Tibial artery (tissue), 4 donors: ENCODE data around the gene EDN3.

Experiments
- DNase-seq, 2 donors: peaks; one replicate each; pipeline ENCODE4 v3.0.0-alpha.2; 2019
- H3K27ac ChIP-seq, 2 donors: fragments of 200-600 bp; sonication (generic) in 1 of 2; 1 replicate in 1 of 2; 2 replicates in 1 of 2; pipeline ENCODE4 v1.5.1; 2018 to 2019; ENCODE audit warnings: mild to moderate bottlenecking in 1 of 2
- H3K27me3 ChIP-seq, 2 donors: fragments of 200-600 bp; sonication (generic) in 1 of 2; one replicate each; pipeline versions ENCODE4 v1.5.1 to v1.6.0; 2016 to 2019
- H3K36me3 ChIP-seq, 3 donors: fragments of 200-600 bp; sonication (generic) in 2 of 3; one replicate each; pipeline ENCODE4 v1.5.1; 2016 to 2019; ENCODE audit warnings: mild to moderate bottlenecking in 2 of 3
- H3K4me1 ChIP-seq, 4 donors: fragments of 200-600 bp; sonication (generic) in 2 of 4; 1 replicate in 3 of 4; 2 replicates in 1 of 4; pipeline ENCODE4 v1.5.1; 2016 to 2019
- H3K4me3 ChIP-seq, 2 donors: fragments of 200-600 bp; sonication (generic) in 1 of 2; 1 replicate in 1 of 2; 2 replicates in 1 of 2; pipeline ENCODE4 v1.5.1; 2018 to 2019; ENCODE audit warnings: mild to moderate bottlenecking in 2 of 2
- H3K9me3 ChIP-seq, 3 donors: fragments of 200-600 bp; sonication (generic) in 1 of 3; one replicate each; pipeline ENCODE4 v1.5.1; 2016 to 2019
- CTCF ChIP-seq, 2 experiments: fragments of 200-600 bp in 1 of 2; fragments of 450-650 bp in 1 of 2; IDR thresholded peaks; one replicate each; pipeline ENCODE4 v1.5.1; 2017 to 2019; ENCODE audit warnings: antibody characterized with exemption in 2 of 2, mild to moderate bottlenecking in 1 of 2, moderate library complexity in 1 of 2
- intact Hi-C: fragments of 100-400 bp; cut with DNase I; formaldehyde crosslinking; loops from one replicate; pipeline ENCODE4 v1.15.0; 2023; ENCODE audit warnings: low total_unique reads

Gene EDN3

GRCh38 chr20:59273739-59274357 is 26.6 kb upstream of the EDN3 start:
- TF ChIP-seq CTCF (IDR thresholded peaks at IDR 0.05), result no peak
- H3K4me1 ChIP-seq, result no peaks in the 10 kb centered on the region
- H3K9me3 ChIP-seq, result no peaks in the 10 kb centered on the region
- H3K27me3 ChIP-seq, result peaks cover 0 to 25% of the 10 kb centered on the region in 2 donors
- no peak overlapping the region for H3K27ac ChIP-seq
- H3K4me3 ChIP-seq, result no peak overlapping the region
- no peaks in the 10 kb centered on the region for H3K36me3 ChIP-seq
- intact Hi-C loops, result no loop called here
- no peak for DNase-seq

- no peak for TF ChIP-seq CTCF (IDR thresholded peaks at IDR 0.05)
- intact Hi-C loops, result no loop called here
Observed at GRCh38 chr20:59276938-59277337, 23.5 kb upstream of the EDN3 start.

GRCh38 chr20:59284470-59284869 is 15.9 kb upstream of the EDN3 start:
- intact Hi-C loops, result no loop called here
- no peaks in the 10 kb centered on the region for H3K4me1 ChIP-seq
- DNase-seq, result no peak
- peaks cover 0 to 8% of the 10 kb centered on the region in 2 donors for H3K27me3 ChIP-seq
- no peaks in the 10 kb centered on the region for H3K36me3 ChIP-seq
- H3K9me3 ChIP-seq, result no peaks in the 10 kb centered on the region
- no peak overlapping the region for H3K4me3 ChIP-seq
- no peak for TF ChIP-seq CTCF (IDR thresholded peaks at IDR 0.05)
- H3K27ac ChIP-seq, result no peak overlapping the region

More at GRCh38 chr20:59276938-59277337, 23.5 kb upstream of the EDN3 start:
- H3K36me3 ChIP-seq, result no peaks in the 10 kb centered on the region
- DNase-seq, result no peak
- no peak overlapping the region for H3K27ac ChIP-seq
- H3K4me1 ChIP-seq, result no peaks in the 10 kb centered on the region
- no peaks in the 10 kb centered on the region for H3K9me3 ChIP-seq
- no peak overlapping the region for H3K4me3 ChIP-seq
- peaks cover 0 to 21% of the 10 kb centered on the region in 2 donors for H3K27me3 ChIP-seq

- H3K27me3 ChIP-seq, result peaks cover 0 to 16% of the 10 kb centered on the region in 2 donors
- H3K9me3 ChIP-seq, result no peaks in the 10 kb centered on the region
- H3K4me3 ChIP-seq, result no peak overlapping the region
- intact Hi-C loops, result no loop called here
- no peak overlapping the region for H3K27ac ChIP-seq
- H3K4me1 ChIP-seq, result no peaks in the 10 kb centered on the region
- H3K36me3 ChIP-seq, result no peaks in the 10 kb centered on the region
- TF ChIP-seq CTCF (IDR thresholded peaks at IDR 0.05), result no peak
- DNase-seq, result no peak
Observed at GRCh38 chr20:59289994-59290393, 10.4 kb upstream of the EDN3 start.

GRCh38 chr20:59291740-59292383 is 8.5 kb upstream of the EDN3 start:
- Histone ChIP-seq H3K4me3 (no peak overlapping the region), H3K27ac (no peak overlapping the region), H3K4me1 (no peaks in the 10 kb centered on the region), H3K36me3 (no peaks in the 10 kb centered on the region), H3K27me3 (peaks cover 0 to 19% of the 10 kb centered on the region in 2 donors), H3K9me3 (no peaks in the 10 kb centered on the region)
- TF ChIP-seq CTCF (IDR thresholded peaks at IDR 0.05), result no peak
- intact Hi-C loops, result no loop called here
- DNase-seq, result no peak
